Activated CD8-positive, alpha-beta T cell treated with anti-CD3 and anti-CD28 coated beads for 36 hours (primary cell): ENCODE data around the gene SPEF1. TPM values are rescaled to one million over a fixed set of nuclear protein-coding genes. Genes with fewer than 3 reads are reported as not detected.

Source experiments
- ATAC-seq: fragments of 200-7000 bp; cut with Tn5 transposase; one replicate; pipeline ENCODE4 v1.10.0; 2021; ENCODE audit warnings: mild to moderate bottlenecking, moderate library complexity
- CTCF ChIA-PET: fragments of 350-600 bp; sonication (Branson Sonifier 250); formaldehyde crosslinking; loops from one replicate; lab custom pipeline; 2021; ENCODE audit warnings: antibody characterized with exemption; lab: Charles Lee
- POLR2A ChIA-PET: fragments of 350-600 bp; sonication (Branson Sonifier 250); formaldehyde crosslinking; loops from one replicate; lab custom pipeline; 2021; ENCODE audit warnings: antibody characterized with exemption; lab: Charles Lee
- DNase-seq: peaks from one replicate; pipeline ENCODE4 v3.0.0-alpha.2; 2020
- H3K27ac Mint-ChIP-seq: one replicate; pipeline ENCODE4 v1.8.0; 2021; ENCODE audit warnings: mild to moderate bottlenecking, mixed read lengths
- H3K27me3 Mint-ChIP-seq: one replicate; pipeline ENCODE4 v1.8.0; 2021; ENCODE audit warnings: mixed read lengths
- H3K36me3 Mint-ChIP-seq: one replicate; pipeline ENCODE4 v1.8.0; 2021; ENCODE audit warnings: low read depth, mixed read lengths
- H3K4me1 Mint-ChIP-seq: one replicate; pipeline ENCODE4 v1.8.0; 2021; ENCODE audit warnings: low read depth, mixed read lengths
- H3K4me3 Mint-ChIP-seq: one replicate; pipeline ENCODE4 v1.8.0; 2021; ENCODE audit warnings: mild to moderate bottlenecking, moderate library complexity, mixed read lengths
- H3K9me3 Mint-ChIP-seq: one replicate; pipeline ENCODE4 v1.8.0; 2021; ENCODE audit warnings: mixed read lengths
- CTCF ChIP-seq: fragments of 200-600 bp; IDR thresholded peaks from one replicate; pipeline ENCODE4 v1.8.0; 2022; ENCODE audit warnings: antibody characterized with exemption, mild to moderate bottlenecking
- intact Hi-C: fragments of 100-400 bp; cut with micrococcal nuclease; formaldehyde crosslinking; loops from one replicate; pipeline ENCODE4 v1.10.0; 2022
- total RNA-seq, 2 experiments: library from RNA; stranded (reverse); gene quantifications; one replicate each; pipeline ENCODE4 v1.2.3, GENCODE V29; 2021

The SPEF1 gene
- total RNA-seq, 2 experiments from 2014 or later, result 0.23 TPM; not detected in 1

DNA sequence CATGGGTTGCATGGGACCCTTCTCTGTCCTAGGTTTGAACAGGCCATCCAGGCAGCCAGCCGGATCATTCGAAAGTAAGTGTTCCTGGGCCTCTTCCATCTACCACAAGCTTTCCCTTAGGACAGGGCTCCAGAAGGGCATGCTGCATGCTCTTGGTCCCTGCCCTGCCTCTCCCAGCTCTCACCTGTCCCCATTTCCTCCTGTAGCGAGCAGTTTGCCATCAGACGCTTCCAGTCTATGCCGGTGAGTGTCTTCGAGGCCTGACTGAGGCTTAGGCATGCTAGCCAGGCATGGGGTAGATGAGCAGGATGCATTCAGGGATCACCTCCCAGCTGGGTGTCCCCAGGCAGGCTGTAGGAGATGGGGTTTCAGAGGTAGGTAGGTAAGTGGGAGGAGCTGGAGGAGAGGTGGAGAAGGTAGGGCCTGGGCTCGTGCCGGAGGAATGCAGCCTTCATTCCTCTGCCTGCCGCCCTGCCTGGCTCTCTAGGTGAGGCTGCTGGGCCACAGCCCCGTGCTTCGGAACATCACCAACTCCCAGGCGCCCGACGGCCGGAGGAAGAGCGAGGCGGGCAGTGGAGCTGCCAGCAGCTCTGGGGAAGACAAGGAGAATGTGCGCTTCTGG lies 19.1 kb upstream of the SPEF1 start:
- Mint-ChIP-seq H3K4me3 (no peak overlapping the region), H3K27me3 (no peaks in the 10 kb centered on the region), H3K27ac (peak overlapping the region; percentile 68), H3K9me3 (no peaks in the 10 kb centered on the region), H3K36me3 (peaks cover 74% of the 10 kb centered on the region), H3K4me1 (peaks cover 58% of the 10 kb centered on the region)
- TF ChIP-seq CTCF, result no peak
- intact Hi-C loops, result no loop called here
- DNase-seq, result no peak
- no peak for ATAC-seq
- ChIA-PET CTCF (interaction anchor here (1.0 to 2.5 kb wide), 7 partner anchors 10 to 33 kb away, joined by 3 to 13 read pairs (median 4); partner anchors contain the start of genes ADISSP, AP5S1 and CENPB), POLR2A (interaction anchor here (1.0 to 4.6 kb wide), 6 partner anchors 11 to 26 kb away, joined by 3 to 42 read pairs (median 6); partner anchors contain the start of genes AP5S1 and SPEF1)

DNA sequence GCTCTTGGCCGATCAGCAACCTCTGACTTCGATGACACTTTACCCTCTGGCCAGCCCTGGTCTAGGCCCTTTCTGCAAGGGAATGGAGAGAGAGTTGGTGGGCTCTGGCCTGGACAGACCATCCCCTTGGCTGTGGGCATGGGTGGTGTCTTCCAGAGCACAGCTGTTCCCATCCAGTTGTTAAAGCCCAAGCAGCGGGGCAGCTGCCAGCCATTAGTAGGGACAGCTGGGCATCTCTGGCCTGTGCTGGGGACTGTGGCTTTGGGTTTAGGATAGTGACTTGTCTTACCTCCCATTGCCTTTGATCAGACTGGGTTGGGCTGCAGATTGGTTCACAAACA lies 17.6 kb upstream of the SPEF1 start:
- CTCF ChIA-PET, result interaction anchor here (1.5 to 2.5 kb wide), 3 partner anchors 13 to 21 kb away, joined by 3 to 13 read pairs (median 5); partner anchors contain the start of gene AP5S1
- ATAC-seq (no peak), DNase-seq (no peak)
- POLR2A ChIA-PET, result interaction anchor here (0.6 to 4.6 kb wide), 4 partner anchors 13 to 22 kb away, joined by 3 to 42 read pairs (median 10); partner anchors contain the start of gene AP5S1
- Mint-ChIP-seq H3K36me3 (peaks cover 64% of the 10 kb centered on the region), H3K4me3 (peak overlapping the region; percentile 99), H3K27ac (peak overlapping the region; percentile 93), H3K4me1 (peaks cover 56% of the 10 kb centered on the region), H3K27me3 (no peaks in the 10 kb centered on the region), H3K9me3 (no peaks in the 10 kb centered on the region)
- intact Hi-C loops, result no loop called here
- no peak for TF ChIP-seq CTCF

- DNase-seq (no peak), ATAC-seq (no peak)
- Mint-ChIP-seq H3K27ac (peak overlapping the region; percentile 93), H3K9me3 (no peaks in the 10 kb centered on the region), H3K4me1 (peaks cover 56% of the 10 kb centered on the region), H3K4me3 (peak overlapping the region; percentile 99), H3K36me3 (peaks cover 59% of the 10 kb centered on the region), H3K27me3 (no peaks in the 10 kb centered on the region)
- CTCF ChIA-PET, result interaction anchor here (1.7 kb wide), 1 partner anchor 14 kb away, joined by 5 read pairs; no protein-coding TSS in a partner anchor
- intact Hi-C loops, result no loop called here
- POLR2A ChIA-PET, result interaction anchor here (2.1 to 4.6 kb wide), 2 partner anchors 13 to 22 kb away, joined by 6 to 42 read pairs; partner anchors contain the start of gene AP5S1
- TF ChIP-seq CTCF, result no peak
Measured at GRCh38 chr20:3798373-3798768, 17.1 kb upstream of the SPEF1 start.

GRCh38 chr20:3797592-3798372 lies 16.5 kb upstream of the SPEF1 start:
- Mint-ChIP-seq H3K27me3 (no peaks in the 10 kb centered on the region), H3K4me1 (peaks cover 54% of the 10 kb centered on the region), H3K4me3 (peak overlapping the region; percentile 99), H3K36me3 (peaks cover 54% of the 10 kb centered on the region), H3K27ac (peak overlapping the region; percentile 93), H3K9me3 (no peaks in the 10 kb centered on the region)
- ChIA-PET POLR2A (interaction anchor here (0.6 to 4.6 kb wide), 3 partner anchors 13 to 23 kb away, joined by 3 to 42 read pairs (median 8); partner anchors contain the start of gene AP5S1), CTCF (interaction anchor here (1.7 kb wide), 1 partner anchor 14 kb away, joined by 5 read pairs; no protein-coding TSS in a partner anchor)
- TF ChIP-seq CTCF, result no peak
- intact Hi-C loops, result no loop called here
- ATAC-seq (peak; percentile 34), DNase-seq (peak; percentile 68)
